Measurements from ENCODE around the gene ANTXR1. TPM values are rescaled to one million over a fixed set of nuclear protein-coding genes. Genes with fewer than 3 reads are reported as not detected.

The ANTXR1 gene
- total RNA-seq, 1 experiment from 2014 or later = 181 TPM

DNA sequence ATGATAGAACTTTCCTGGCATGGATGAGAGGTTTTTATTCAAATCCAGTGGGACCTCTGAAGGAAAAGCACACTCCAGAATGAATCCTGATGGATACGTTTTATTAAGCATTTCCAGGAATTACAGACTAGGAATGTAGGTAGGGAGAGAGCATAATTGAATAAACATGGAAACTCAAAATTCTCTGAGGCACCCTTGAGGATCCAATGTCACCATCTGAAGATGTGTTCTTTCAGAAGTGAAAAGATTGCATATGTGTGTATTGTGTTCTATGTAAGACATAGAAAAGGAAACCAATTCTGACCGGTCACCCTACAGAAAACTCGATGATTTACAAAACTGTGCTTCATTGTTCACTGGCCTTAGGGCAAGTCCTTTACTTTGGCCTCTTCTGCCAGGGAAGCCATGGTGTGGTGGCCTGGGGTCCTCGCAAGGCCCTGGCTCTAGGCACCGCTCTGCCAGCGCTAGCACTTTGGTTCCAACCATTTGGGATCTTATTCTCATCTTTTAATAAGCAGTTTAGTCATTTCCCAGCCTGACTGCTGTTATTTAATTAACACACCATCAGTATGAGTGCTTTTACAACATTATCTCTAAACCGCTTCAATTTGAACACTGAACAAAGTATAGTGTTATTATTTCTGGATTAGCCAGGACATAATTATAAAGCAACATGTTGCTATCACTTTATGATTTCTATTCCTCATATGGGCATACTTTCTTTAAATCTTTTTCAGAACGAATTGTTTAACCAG, 43.1 kb upstream of the ANTXR1 start:
- no peaks in the 10 kb centered on the region for H3K27me3 ChIP-seq (replicated peaks; ENCODE audit: insufficient read depth, low read depth, low read length, poor library complexity)
- no peaks in the 10 kb centered on the region for H3K36me3 ChIP-seq (ENCODE audit: insufficient read depth, low read length, poor library complexity, severe bottlenecking)
- POLR2A ChIA-PET (ENCODE audit: low non-redundant PET) = no interaction called here
- BruUV-seq (replicated peaks) = no TSS peak
- CTCF ChIA-PET = no interaction called here
- H3K27ac ChIP-seq (ENCODE audit: low read depth, low read length, poor library complexity, severe bottlenecking) = no peak overlapping the region
- no peak overlapping the region for H3K4me3 ChIP-seq (ENCODE audit: low read depth, low read length, poor library complexity, severe bottlenecking)
- H3K9me3 ChIP-seq (ENCODE audit: low read depth, low read length, poor library complexity, severe bottlenecking) = no peaks in the 10 kb centered on the region
- no peaks in the 10 kb centered on the region for H3K4me1 ChIP-seq (ENCODE audit: insufficient read depth, low read length, poor library complexity, severe bottlenecking)
- no peak for DNase-seq (ENCODE audit: low spot score)
- intact Hi-C loops (cut with micrococcal nuclease; ENCODE audit: unreplicated experiment) = no loop called here
- TF ChIP-seq, protein P1, sequence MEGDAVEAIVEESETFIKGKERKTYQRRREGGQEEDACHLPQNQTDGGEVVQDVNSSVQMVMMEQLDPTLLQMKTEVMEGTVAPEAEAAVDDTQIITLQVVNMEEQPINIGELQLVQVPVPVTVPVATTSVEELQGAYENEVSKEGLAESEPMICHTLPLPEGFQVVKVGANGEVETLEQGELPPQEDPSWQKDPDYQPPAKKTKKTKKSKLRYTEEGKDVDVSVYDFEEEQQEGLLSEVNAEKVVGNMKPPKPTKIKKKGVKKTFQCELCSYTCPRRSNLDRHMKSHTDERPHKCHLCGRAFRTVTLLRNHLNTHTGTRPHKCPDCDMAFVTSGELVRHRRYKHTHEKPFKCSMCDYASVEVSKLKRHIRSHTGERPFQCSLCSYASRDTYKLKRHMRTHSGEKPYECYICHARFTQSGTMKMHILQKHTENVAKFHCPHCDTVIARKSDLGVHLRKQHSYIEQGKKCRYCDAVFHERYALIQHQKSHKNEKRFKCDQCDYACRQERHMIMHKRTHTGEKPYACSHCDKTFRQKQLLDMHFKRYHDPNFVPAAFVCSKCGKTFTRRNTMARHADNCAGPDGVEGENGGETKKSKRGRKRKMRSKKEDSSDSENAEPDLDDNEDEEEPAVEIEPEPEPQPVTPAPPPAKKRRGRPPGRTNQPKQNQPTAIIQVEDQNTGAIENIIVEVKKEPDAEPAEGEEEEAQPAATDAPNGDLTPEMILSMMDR (conservative IDR thresholded peaks at IDR 0.05; ENCODE audit: low read depth, low read length) = no peak
- no peak for TF ChIP-seq EZH2 (IDR thresholded peaks at IDR 0.05; ENCODE audit: borderline replicate concordance, low read depth, low read length, poor library complexity, severe bottlenecking)

DNA sequence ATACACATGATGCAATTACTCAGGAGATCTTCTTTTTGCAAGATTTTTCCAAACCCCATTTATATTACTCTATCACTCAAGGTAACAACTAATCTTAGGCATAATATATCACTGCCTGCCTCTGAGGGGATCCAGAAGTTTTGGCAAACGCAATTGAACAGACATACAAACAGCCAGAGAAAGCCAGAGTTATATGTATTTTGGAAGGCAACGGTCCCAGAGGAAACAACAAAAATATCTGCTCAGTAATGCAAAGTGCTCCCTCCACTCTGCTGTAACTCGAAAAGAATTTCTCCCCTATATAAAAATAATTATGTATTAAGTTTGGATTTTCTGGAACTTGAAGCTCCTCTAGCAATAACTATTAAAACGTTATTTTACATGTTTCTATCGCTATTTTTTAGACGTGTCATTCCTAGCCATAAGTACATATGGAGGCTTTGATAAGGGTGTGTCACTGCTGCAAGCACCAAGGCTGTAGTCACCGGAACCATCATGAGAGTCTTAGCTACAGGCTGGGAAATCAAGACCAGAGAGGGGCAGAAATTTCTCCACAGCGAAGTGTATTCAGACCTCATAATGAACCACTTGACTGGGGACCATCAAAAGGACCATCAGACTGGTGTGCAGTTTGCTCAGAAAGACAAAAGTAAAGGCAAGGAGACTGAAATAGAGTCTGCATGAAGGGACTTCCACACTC, 42.3 kb upstream of the ANTXR1 start:
- no peak overlapping the region for H3K27ac ChIP-seq (ENCODE audit: low read depth, low read length, poor library complexity, severe bottlenecking)
- TF ChIP-seq, protein P1 (conservative IDR thresholded peaks at IDR 0.05; ENCODE audit: low read depth, low read length) = no peak
- TF ChIP-seq EZH2 (IDR thresholded peaks at IDR 0.05; ENCODE audit: borderline replicate concordance, low read depth, low read length, poor library complexity, severe bottlenecking) = no peak
- H3K36me3 ChIP-seq (ENCODE audit: insufficient read depth, low read length, poor library complexity, severe bottlenecking) = no peaks in the 10 kb centered on the region
- H3K9me3 ChIP-seq (ENCODE audit: low read depth, low read length, poor library complexity, severe bottlenecking) = no peaks in the 10 kb centered on the region
- no peaks in the 10 kb centered on the region for H3K4me1 ChIP-seq (ENCODE audit: insufficient read depth, low read length, poor library complexity, severe bottlenecking)
- H3K27me3 ChIP-seq (replicated peaks; ENCODE audit: insufficient read depth, low read depth, low read length, poor library complexity) = no peaks in the 10 kb centered on the region
- BruUV-seq (replicated peaks) = no TSS peak
- no peak for DNase-seq (ENCODE audit: low spot score)
- H3K4me3 ChIP-seq (ENCODE audit: low read depth, low read length, poor library complexity, severe bottlenecking) = no peak overlapping the region
- ChIA-PET POLR2A (ENCODE audit: low non-redundant PET) (no interaction called here), CTCF (no interaction called here)
- intact Hi-C loops (cut with micrococcal nuclease; ENCODE audit: unreplicated experiment) = no loop called here

DNA sequence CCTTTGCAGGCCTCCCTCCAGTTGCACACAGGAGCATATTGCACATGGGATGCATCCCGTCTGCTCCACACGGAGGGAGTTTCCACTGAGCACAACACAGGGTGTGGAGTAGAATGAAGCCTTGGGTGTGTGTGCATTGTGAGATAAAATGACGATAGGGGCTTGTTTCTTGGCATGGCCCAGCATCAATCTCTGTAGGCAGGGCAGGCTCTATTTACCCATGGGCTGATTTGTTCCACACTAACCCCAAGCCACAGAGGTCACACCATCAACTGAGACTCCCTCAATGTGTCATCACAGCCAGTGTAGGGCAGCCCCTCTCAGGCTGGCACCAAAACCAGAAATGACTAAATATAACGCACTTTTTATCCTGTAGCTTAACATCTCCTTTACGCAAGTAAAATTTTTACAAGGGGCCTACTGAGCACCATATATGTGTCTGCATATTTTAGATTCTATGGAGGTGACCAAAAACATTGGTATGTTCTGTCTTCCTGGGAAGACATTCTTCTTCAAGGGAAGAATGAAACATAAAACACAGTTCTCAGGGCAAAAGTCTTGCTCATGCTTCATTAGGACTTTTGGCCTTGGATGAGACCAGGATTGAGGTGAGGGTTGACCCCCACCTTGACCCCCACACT, 41.3 kb upstream of the ANTXR1 start:
- H3K36me3 ChIP-seq (ENCODE audit: insufficient read depth, low read length, poor library complexity, severe bottlenecking) = no peaks in the 10 kb centered on the region
- DNase-seq (ENCODE audit: low spot score) = no peak
- H3K4me3 ChIP-seq (ENCODE audit: low read depth, low read length, poor library complexity, severe bottlenecking) = no peak overlapping the region
- ChIA-PET CTCF (no interaction called here), POLR2A (ENCODE audit: low non-redundant PET) (no interaction called here)
- no TSS peak for BruUV-seq (replicated peaks)
- H3K9me3 ChIP-seq (ENCODE audit: low read depth, low read length, poor library complexity, severe bottlenecking) = no peaks in the 10 kb centered on the region
- intact Hi-C loops (cut with micrococcal nuclease; ENCODE audit: unreplicated experiment) = no loop called here
- no peaks in the 10 kb centered on the region for H3K27me3 ChIP-seq (replicated peaks; ENCODE audit: insufficient read depth, low read depth, low read length, poor library complexity)
- H3K4me1 ChIP-seq (ENCODE audit: insufficient read depth, low read length, poor library complexity, severe bottlenecking) = no peaks in the 10 kb centered on the region
- TF ChIP-seq, protein P1 (conservative IDR thresholded peaks at IDR 0.05; ENCODE audit: low read depth, low read length) = no peak
- TF ChIP-seq EZH2 (IDR thresholded peaks at IDR 0.05; ENCODE audit: borderline replicate concordance, low read depth, low read length, poor library complexity, severe bottlenecking) = no peak
- H3K27ac ChIP-seq (ENCODE audit: low read depth, low read length, poor library complexity, severe bottlenecking) = no peak overlapping the region

All from A673 (cell line).